Suppressor macrophage treated with lipopolysaccharide for 4 hours (primary cell): ENCODE data around the gene DCUN1D2.
A peak's percentile ranks its signal among the peaks of the same experiment; 100 is the strongest.

ENCODE experiments used
- DNase-seq: peaks from one replicate; pipeline ENCODE4 v3.0.0-alpha.2; 2020

DCUN1D2 gene

DNA sequence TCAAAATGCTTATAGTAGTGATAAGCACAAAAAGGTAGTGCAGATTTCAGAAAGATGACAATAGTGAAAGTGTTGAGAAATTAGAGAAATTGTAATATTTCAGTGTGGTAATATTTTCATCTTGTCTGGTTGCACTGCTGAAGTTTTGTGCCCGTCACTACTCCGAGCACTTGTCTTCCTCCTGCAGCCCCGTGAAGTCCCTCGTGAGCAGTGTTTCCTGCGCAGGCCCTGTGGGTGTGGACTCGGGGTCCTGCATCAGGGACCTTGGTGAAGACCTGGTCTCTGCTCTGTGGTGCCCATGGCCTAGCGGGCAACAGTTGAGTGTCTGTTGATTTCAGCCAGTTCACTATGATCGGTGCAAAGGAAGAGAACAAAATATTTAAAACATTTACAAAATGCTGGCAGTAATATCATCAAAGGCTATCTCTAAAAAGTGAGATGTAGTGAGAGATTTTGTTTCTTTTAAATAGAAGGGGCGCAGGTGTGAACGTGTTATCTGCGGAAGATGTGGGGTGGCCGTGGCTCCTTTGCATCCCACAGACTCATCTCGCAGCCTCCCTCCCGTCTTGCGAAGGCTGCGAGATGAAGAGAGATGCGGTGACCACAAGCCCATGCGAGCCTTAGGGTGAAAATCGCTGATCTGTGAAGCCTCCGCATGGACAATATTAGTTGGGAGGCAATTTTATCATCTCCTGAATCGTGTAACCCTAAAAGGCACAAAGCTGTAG lies 27.7 kb upstream of the DCUN1D2 start:
- no peak for DNase-seq

DNA sequence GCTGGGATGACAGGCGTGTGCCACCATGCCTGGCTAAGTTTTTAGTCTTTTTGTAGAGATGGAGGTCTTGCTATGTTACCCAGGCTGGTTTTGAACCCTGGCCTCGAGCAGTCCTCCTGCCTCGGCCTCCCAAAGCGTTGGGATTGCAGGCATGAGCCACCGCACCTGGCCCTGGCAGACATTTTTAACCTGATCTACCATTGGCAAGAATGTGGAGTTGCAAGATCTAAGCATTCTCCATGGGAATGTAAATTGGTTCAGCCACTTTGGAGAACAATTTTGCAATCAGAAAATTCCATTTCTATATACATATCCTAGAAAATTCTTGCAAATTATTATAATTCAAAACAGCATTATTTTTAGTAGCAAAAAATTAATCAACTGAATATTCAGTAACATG lies 24.3 kb upstream of the DCUN1D2 start:
- no peak for DNase-seq

DNA sequence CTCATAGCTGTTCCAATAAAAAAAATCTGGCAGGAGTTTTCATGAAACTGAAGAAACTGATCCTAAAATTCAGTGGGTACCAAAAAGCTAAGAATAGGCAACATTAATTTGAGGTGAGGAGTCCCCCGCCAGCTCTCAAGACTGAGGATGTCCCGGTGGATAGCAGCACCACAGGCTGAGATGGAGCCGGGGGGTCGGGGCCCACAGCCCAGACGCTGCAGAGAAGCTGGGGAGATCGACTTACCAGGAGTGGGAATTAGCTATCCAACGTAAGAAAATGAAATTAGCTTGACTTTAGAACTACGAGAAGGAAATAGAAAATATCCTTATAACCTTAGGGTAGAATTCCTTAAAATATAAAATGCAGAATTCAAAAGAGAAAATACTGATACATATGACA lies 23.2 kb upstream of the DCUN1D2 start:
- no peak for DNase-seq

DNA sequence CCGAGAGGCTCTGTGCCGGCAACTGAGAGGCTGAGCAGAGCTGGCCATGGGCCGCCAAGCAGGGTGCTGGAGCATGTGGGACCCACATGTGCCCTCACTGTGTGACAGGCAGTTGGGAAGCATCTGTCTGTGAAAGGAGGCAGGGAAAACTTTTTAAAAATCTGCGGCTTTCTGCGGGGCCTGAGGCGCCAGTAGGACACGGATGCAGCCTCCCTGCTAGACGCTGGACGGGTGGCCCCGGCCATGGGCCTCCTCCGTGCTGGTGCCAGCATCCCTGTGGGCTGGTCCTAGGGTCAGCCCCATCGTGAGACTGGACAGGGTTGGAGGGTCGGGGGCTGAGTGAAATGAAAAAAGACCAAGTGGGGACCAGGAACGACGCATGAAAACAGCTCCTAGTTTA lies 20.9 kb upstream of the DCUN1D2 start:
- DNase-seq = no peak

DNA sequence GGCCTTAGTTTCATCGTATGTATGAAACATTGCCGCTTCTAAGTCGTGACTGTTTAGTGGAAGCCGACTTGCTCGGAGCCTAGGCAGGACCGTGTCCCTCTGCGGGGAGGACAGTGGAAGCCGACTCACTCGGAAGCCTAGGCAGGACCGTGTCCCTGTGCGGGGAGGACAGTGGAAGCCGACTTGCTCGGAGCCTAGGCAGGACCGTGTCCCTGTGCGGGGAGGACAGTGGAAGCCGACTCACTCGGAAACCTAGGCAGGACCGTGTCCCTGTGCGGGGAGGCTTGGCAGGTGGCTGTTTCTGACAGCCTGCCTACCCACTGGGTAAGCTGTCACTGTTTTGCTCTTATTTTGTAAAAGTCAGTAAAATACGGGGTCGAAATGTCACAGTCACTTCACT lies 20.4 kb upstream of the DCUN1D2 start:
- no peak for DNase-seq

DNA sequence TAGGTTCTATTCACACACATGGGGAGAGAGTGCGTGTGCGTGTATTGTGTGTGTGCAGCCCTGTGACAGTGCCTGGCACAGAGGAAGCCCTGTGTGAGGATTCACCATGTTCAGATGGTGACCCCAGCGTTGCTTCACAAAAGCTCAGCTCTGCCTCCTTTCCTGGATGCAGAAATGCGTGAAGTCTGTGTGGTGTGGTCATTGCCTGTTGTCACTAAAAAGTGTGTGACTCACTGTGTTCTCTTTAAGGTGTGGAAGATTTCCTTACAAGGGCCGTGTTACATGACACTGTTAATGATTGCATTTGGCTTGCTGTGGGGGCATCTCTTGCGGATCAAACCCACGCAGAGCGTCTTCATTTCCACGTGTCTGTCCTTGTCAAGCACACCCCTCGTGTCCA lies 19.5 kb upstream of the DCUN1D2 start:
- DNase-seq = no peak

DNA sequence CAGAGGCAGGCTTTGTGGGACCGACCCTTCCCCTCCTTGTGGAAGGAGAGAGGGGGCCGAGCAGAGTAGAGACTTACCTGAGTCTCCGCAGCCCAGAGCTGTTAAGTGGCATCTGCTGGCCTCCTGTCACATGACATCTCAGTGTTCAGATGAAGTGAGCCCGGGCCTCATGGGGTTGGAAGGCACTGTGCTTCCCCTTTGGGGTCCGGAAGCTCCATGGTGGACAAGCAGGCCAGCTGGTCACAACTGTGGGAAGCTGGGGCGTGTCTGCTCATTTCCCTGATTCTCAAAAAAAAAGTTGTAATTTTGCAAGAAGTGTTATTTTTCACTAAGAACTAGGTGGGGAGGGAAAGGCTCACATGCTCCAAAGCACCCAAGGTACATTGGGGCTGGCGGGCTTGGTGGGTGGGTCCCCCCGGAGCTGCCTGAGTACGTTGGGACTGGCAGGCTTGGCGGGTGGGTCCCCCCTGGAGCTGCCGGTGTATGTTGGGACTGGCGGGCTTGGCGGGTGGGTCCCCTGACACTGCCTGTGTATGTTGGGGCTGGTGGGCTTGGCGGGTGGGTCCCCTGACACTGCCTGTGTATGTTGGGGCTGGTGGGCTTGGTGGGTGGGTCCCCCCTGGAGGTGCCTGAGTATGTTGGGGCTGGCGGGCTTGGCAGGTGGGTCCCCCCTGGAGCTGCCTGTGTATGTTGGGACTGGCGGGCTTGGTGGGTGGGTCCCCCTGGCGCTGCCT lies 18.2 kb upstream of the DCUN1D2 start:
- peak; percentile 56 for DNase-seq

DNA sequence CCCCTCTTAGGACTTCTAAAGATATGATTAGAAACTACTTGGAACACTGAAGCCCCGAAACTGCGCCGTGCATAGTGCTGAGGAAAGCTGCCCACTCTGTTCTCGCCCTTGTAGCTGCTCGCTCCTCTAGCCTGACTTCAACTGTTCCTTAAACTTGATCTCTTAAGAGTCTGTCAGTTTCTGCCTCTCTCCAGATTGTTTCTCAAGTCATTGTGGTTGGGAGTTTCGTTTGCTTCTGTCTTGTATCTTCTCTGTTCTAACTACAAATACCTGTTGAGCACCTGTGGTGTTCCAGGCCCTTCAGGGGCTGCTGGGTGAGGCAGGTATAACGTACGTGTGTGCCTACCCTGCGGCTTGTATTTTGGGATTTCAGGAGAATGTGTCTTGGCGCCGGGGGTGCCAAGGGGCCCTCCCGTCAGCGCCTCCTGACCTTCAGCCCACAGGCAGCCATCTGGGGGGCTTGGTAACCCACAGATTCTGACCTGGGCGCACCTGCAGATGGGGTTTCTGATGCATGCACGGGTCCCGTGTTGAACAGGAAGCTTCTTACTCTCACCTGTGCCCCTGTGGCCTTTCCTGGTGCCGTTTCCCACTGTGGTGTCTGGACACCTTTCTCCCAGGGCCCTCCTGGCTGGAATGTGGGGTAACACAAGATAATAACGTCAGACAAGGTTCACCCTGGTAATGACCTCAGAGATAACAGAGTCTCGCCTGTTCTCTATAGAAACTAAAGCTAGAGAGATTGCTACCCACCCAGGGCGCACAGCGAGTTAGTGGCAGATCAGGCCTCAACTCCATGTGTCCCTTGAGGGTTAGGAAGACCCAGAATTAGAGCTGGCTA lies 17.2 kb upstream of the DCUN1D2 start:
- no peak for DNase-seq

DNA sequence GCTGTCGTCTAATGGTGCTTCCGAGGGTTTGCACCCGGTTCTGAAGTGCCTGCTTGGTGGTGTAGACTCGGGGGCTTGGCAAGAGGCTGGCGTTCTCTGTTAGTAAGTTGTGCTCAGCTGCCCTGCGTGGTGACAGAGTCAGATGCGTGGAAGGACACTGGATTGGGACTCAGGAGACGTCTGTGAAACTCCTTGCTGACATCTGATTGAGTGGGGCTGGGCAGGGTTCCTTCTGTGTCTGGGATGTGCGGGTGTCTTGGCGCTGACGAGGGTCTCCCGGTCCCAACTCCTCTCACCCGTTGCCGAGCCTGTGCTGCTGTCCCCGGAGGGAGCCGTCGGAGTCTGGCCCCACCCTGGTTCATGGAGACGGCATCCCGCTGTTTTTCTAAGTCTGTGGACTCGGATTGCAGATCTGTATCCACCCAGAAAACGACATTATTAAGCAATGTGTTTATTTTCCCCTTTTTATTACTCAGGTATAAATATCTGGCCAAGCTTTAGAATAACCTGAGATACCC lies 16.4 kb upstream of the DCUN1D2 start:
- DNase-seq = no peak

DNA sequence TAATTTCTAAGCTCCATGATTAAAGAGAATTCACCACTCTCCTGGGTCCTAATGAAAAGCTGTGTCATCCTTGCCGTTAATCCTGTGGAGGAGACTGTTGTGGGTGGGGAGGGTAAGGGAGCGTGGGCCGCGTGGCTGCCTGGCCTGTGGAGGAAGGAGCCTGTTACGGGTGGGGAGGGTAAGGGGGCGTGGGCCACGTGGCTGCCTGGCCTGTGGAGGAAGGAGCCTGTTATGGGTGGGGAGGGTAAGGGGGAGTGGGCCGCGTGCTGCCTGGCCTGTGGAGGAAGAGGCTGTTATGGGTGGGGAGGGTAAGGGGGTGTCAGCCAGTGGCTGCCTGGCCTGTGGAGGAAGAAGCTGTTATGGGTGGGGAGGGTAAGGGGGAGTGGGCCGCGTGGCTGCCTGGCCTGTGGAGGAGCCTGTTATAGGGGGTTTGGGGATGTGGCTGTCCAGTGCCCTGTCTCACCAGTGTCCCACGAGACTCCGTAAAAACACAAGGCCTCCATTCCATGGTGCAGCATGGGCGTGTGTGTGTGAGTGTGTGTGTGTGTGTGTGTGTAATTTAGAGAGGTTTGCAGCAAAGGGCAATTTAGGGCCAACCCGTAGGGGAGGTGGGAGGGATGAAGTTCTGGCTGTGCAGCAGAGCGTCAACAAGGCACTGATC lies 15.6 kb upstream of the DCUN1D2 start:
- no peak for DNase-seq

DNA sequence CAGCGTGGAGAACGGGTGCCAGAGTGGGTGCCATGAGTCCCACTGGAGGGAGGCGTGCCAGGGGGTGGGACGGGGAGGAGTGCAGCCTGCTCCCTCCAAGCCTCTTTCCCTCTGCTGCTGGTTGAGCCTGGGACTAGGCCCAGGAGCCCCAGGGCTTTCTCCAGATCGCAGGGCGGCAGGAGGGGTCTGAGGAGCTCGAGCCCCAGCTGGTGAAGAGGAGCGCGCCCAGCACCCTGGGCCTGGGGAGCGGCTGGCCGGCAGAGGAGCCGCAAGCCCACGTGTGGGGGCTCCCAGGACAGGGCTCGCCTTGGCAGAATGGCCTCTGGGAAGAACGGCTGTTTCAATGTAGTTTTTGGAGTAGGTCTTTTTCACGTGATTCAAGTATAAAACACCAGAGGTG lies 12.2 kb upstream of the DCUN1D2 start:
- DNase-seq = no peak

DNA sequence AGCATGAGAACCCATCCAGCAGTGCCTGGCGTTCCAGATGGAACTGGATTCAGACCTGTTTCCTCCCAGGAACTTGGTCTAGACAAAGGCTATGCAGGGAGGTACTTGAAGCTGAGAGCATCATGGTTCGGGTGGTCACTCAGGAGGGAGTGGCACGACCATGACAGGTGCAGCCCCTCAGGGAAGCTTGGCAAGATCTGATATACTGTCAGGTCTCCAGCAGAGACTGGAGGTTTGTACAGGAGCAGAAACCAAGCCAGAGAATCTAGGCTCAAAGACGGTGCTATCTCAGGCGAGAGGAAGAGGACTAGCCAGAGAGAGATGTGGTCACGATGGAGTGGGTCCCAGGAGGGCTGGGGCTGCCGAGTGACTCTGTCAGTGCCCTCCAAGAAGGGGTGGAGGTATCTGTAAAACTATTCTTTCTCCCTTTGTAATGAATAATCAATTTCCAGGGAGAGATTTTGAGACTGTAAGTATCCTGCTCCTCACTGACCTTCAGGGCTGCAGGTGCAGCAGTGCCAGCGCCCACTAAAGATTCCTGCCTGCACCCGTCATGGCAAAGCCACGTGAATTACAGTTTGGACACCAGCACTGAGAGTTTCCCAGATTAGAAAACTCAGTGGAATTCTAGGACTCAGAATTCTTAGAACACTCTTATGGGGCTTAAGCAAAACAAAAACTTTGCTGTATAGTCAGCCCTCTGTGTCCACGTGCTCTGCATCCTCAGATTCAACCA lies 10.2 kb upstream of the DCUN1D2 start:
- DNase-seq = no peak

DNA sequence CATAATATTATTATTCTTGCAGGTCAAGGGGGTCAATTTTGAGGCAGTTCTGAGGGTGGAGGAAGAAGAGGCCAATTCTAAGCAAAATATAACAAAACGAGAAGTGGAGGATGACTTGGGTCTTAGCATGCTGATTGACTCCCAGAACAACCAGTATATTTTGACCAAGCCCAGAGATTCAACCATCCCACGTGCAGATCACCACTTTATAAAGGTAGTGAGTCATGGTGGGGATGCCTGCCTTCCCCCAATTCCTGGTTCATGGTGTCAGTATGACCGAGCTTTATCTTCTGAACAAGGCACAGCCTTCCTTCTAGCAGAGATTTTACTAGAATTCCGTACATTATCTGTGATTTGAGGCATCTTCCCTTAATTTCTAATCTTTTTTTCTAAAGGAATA lies 9.4 kb upstream of the DCUN1D2 start:
- no peak for DNase-seq

DNA sequence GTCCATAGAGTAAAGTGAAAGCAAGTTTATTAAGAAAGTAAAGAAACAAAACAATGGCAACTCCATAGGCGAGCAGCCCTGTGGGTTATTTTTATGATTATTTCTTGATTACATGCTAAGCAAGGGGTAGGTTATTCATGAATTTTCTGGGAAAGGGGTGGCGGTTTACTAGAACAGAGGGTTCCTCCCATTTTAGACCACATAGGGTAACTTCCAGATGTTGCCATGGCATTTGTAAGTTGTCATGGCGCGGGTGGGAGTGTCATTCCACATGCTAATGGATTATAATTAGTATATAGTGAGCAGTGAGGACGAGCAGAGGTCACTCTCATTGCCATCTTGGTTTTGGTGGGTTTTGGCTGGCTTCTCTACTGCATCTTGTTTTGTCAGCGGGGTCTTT lies 8.4 kb upstream of the DCUN1D2 start:
- no peak for DNase-seq

DNA sequence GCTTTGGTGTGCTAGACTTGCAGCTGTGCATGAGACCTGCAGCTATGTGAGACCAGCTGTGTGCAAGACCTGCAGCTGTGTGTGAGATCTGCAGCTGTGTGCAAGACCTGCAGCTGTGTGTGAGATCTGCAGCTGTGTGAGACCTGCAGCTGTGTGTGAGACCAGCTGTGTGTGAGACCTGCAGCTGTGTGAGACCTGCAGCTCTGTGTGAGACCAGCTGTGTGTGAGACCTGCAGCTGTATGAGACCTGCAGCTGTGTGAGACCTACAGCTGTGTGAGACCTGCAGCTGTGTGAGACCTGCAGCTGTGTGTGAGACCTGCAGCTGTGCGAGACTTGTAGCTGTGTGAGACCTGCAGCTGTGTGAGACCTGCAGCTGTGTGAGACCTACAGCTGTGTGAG lies 6.7 kb upstream of the DCUN1D2 start:
- no peak for DNase-seq

DNA sequence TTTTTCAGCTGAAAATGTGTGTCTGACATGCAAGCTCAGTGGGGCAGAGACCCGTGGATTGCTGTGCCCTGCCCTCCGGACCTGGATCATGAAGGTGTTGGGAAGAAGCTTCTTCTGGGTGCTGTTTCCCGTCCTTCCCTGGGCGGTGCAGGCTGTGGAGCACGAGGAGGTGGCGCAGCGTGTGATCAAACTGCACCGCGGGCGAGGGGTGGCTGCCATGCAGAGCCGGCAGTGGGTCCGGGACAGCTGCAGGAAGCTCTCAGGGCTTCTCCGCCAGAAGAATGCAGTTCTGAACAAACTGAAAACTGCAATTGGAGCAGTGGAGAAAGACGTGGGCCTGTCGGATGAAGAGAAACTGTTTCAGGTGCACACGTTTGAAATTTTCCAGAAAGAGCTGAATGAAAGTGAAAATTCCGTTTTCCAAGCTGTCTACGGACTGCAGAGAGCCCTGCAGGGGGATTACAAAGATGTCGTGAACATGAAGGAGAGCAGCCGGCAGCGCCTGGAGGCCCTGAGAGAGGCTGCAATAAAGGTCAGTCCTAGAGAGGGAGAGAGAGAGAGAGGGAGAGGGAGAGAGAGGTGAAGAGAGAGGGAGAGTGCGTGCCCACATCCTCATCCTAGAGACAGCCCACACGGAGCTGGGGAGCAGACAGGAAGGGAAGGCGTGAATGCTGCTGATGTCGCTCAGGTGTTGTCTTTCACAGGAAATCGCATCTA lies 5.1 kb upstream of the DCUN1D2 start:
- no peak for DNase-seq

DNA sequence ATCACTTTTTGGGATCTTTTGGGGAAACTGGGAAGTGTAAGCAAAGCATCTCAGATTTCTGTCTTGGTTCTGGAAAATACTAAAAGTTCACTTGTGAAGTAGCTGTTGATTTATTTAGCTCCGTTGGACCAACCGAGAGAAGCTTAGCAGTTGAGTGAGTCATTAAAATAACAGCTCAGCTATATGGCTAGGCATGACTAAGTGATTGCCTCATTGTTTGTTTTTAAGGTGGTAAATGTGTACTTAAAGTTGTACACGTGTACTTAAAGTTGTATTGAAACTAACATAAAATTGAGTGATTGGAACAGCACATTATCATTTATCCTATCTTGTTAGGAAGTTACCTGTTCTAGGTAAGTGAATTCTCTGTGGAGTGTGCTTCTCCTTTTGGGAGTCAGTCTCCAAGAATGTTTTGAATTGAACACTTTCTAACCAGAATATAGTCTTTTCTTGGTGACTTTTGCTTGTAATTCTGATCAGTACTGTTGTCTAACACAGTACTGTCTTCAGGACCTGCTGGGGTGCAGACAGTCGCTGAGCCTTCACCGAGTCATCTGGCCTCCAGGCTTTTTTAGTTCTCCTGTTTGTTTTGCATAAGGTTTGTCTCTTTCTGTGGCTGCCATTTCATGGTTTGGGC lies 2.9 kb upstream of the DCUN1D2 start:
- peak; percentile 81 for DNase-seq

DNA sequence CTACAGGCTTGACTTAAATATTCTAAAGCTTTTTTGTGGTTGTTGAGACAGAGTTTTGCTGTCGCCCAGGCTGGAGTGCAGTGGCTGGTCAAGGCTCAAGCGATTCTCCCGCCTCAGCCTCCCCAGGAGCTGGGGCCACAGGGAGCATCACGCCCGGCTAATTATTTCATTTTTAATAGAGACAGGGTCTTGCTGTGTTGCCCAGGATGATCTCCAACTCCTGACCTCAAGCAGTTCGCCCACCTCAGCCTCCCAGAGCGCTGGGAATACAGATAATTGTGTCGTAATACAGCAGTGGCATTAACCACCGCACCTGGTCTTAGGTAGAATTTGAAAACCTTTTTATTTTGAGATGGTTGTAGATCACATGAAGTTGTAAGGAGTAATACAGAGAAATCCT lies 1.5 kb upstream of the DCUN1D2 start:
- no peak for DNase-seq

DNA sequence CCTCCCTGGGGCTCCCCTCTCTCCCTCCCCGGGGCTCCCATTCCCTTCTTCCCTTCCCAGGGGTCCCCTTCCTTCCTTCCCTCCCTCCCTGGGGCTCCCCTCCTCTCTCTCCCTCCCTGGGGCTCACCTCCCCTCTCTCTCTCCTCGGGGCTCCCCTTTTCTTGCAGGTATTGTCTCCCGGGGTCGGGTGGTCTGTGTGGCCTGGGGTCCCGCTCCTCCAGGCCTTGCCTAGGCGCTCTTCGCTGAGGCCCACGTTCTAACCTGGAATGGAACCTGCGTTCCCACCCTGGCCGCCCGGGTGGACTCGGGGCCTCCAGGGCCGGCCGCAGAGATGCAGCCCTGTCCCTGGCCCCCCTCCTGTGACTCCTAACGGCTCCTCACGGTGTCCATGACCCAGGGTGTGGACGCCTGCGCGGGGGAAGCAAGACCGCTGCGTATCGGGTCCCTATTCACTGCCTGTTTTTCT lies 940 bp upstream of the DCUN1D2 start:
- peak; percentile 54 for DNase-seq

DNA sequence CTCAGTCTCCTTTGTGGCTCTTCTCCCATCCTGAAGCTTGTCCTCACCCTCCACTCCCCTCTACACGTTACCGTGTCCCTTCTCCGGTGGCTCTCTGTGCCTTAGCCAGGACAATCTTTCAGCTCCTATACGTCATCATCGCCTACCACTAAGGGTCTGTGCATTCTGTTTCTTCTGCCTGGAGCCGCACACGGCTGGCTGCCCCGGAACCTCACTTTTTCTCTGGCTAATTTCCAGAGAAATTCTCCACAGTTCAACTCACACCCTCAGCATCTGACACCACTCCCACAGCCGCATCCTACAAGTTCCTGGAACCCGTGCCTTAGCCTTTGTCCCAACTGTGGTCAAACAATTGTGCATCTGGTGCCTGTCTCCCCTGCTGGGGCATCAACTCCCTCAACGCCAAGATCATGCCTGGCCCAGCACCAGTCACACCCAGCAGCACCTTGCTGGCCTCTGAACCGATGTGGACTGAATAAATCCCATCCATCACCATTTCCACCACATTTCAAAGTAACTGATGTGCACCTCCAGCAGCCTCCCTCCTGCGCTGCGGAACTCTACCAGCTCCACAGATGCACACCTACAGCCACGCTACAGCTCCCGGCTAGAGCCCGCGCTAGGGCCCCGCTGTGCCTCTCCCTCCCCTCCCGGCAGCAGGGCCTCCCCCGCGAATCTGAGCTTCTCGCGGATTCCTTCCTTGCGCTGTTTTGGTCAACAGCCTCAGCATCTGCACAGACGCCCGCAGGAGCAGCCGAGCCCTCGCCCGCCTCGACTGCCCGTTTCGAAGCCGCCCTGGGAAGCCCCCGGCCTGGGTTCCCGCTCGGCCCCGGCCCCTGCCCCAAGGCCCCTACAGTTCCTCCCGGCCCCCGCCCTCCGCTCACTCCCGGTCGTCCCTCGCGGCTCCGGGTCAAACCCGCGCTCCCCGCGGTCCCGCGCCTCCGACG lies 689 bp downstream of the DCUN1D2 start:
- DNase-seq = no peak
